ENCODE results near the gene FAM111B.

The FAM111B gene

DNA sequence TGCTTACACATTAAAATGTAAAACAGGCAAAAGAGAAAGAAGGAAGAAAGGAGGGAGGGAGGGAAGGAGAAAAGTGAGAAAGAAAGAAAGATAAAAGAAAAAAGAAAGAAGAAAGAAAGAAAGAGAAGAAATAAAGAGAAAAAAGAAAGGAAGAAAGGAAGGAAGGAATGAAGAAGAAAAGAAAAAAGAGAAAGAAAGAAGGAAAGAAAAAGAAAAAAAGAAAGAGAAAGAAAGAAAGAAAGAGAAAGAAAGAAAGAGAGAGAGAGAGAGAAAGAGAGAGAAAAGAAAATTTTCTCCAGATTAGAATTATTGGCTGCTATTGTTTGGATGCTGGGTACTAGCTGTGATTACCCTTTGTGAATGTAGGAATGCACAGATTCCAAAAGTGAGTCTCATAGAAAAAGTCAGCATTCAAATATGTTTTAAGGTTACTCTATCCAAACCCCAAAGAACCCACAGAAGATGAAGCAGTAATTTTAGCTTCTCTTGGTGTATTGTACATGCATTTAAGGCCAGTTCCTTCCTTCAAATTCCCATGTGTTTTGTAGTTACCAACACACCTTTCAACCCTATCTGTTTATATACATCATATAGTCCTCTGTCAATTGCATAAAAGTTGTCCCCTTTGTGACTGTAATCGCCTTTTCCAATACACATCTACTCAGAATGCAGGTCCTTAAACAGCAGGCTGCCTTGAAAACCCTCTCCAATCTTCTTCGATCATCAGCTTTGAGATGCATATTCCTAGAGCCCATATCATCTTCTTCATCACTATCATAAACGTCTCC lies 34.8 kb downstream of the FAM111B start:
- ChIA-PET POLR2A (ENCODE audit: low non-redundant PET) (no interaction called here), CTCF (interaction anchor here (0.6 to 1.6 kb wide), 3 partner anchors 16 to 1618 kb away, joined by 3 to 9 read pairs (median 3); no protein-coding TSS in a partner anchor)
- TF ChIP-seq, protein P1, sequence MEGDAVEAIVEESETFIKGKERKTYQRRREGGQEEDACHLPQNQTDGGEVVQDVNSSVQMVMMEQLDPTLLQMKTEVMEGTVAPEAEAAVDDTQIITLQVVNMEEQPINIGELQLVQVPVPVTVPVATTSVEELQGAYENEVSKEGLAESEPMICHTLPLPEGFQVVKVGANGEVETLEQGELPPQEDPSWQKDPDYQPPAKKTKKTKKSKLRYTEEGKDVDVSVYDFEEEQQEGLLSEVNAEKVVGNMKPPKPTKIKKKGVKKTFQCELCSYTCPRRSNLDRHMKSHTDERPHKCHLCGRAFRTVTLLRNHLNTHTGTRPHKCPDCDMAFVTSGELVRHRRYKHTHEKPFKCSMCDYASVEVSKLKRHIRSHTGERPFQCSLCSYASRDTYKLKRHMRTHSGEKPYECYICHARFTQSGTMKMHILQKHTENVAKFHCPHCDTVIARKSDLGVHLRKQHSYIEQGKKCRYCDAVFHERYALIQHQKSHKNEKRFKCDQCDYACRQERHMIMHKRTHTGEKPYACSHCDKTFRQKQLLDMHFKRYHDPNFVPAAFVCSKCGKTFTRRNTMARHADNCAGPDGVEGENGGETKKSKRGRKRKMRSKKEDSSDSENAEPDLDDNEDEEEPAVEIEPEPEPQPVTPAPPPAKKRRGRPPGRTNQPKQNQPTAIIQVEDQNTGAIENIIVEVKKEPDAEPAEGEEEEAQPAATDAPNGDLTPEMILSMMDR (conservative IDR thresholded peaks at IDR 0.05; ENCODE audit: low read depth) = no peak
- peak; percentile 16 for DNase-seq (ENCODE audit: low spot score)
- peak overlapping the region; percentile 88 for H3K27ac ChIP-seq

DNA sequence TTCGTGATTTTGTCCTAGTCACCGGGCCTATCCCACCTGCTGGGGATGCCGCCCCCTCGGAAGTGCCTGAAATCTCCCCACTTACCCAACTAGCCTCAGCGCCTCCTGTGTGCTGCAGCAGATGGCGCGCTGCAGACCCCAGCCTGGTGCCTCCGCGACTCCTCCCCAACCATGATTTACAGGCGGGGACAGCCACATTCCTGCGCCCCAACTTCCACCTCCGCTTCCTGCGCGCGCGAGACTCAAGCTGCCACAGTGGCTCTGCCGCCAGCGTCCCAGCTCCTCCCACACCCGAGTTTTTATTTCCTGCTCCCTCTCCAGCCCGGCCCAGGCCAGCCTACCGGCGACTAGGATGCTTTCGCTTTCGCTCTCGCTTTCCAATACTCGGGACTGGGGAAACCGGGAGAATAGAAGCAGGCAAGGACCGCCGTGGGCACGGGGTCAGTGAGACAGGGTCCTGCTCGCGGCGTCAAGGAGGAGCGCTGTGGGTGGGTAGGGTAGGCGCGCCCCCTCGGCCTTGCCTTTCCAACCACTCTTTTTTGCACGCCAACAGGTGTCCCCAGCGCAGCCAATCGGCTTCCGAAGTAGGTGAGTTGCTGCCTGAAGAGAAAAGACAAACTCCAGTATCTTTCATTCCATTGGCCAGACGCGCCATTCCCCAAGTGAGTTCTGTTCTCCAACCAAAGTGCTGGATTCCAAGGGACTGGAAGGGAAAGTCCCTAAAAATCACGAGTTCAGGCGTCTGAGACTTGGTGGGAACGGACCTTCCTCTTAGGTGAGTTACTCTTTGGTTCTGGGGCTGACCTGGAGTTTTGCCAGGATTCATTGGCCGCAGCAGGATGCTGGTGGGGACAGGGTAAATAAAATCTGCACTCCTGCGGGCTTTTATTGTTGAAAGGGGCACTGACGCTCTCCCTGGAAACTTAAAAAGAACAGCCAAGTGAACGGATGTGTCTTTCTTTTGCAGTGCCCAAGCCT lies 35.8 kb downstream of the FAM111B start, which contains the start of gene FAM111A:
Gene FAM111A, plus strand, starts transcription at position 327 of the 978 bp plus-strand sequence. CDS start 6,017 bp downstream, outside the sequence.
- ChIA-PET POLR2A (ENCODE audit: low non-redundant PET) (no interaction called here), CTCF (interaction anchor here (0.7 to 1.6 kb wide), 3 partner anchors 15 to 1528 kb away, joined by 3 to 9 read pairs (median 5); no protein-coding TSS in a partner anchor)
- peak within 1 kb of the TSS; percentile 88 for H3K27ac ChIP-seq
- DNase-seq (ENCODE audit: low spot score) = peak; percentile 91
- TF ChIP-seq, protein P1 (conservative IDR thresholded peaks at IDR 0.05; ENCODE audit: low read depth) = 0 out of 2 replicates have a peak, but pooled peaks have one; percentile 20

DNA sequence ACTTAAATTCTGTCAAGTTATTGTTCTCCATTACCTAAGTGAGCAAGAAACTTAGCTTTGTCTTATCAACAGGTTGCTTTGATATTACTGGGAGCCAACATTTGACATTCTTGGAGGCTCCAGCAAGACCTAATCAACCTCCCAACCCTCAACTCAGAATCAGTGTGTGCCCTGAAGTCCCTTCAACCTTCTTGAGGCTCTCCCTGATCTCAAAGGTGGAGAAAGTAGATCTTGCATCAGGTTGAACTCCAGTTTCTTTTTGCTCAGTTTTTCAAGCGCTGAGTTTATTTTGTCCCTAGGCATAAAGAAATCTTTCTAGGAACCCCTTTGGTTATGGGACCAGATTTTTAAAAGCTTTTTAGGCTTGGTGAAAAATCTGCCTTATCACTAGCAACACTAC lies 37.1 kb downstream of the FAM111B start:
- H3K27ac ChIP-seq = peak overlapping the region; percentile 91
- no peak for DNase-seq (ENCODE audit: low spot score)
- CTCF ChIA-PET = interaction anchor here (0.9 kb wide), 1 partner anchor 8 kb away, joined by 3 read pairs; no protein-coding TSS in a partner anchor
- POLR2A ChIA-PET (ENCODE audit: low non-redundant PET) = interaction anchor here (0.8 kb wide), 1 partner anchor 9 kb away, joined by 3 read pairs; no protein-coding TSS in a partner anchor
- TF ChIP-seq, protein P1 (conservative IDR thresholded peaks at IDR 0.05; ENCODE audit: low read depth) = no peak

DNA sequence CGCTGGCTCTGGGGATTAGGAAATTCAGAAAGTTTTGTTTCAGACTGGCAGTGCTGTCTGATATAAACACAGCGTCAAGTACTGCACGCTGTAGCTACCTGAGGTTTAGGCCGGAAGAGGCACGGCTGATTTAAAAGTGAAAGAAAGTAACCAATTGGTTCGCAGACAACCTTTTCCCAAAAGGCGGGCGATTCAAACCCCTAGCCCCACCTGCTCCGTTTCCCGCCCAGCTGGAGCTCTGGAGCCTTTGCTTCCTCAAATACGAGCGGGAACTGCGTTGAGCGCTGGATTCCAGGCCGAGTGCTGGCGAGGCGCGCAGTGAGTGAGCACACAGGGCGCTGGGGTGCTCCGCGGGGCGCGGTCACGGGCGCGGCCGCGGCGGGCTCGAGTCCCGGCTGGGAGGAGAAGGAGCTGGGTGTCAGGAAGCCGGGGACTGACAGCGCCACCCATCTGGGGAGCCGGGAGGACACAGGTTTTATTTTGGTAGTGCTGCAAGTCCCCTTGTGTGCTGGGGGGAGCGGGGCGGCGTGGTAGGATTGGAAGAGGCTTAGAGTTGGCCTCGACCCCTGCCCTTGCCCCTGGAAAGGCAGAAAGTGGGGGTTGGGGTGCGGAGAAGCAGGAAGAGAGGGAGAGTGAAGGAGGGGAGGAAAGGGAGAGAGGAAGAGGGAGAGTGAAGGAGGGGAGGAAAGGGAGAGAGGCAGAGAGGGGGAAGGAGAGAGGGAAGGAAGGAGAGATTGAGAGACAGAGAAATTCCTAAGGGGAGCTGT lies 37.7 kb downstream of the FAM111B start:
- peak overlapping the region; percentile 91 for H3K27ac ChIP-seq
- CTCF ChIA-PET = interaction anchor here (0.6 to 0.9 kb wide), 3 partner anchors 9 to 737 kb away, joined by 3 to 4 read pairs (median 3); no protein-coding TSS in a partner anchor

DNA sequence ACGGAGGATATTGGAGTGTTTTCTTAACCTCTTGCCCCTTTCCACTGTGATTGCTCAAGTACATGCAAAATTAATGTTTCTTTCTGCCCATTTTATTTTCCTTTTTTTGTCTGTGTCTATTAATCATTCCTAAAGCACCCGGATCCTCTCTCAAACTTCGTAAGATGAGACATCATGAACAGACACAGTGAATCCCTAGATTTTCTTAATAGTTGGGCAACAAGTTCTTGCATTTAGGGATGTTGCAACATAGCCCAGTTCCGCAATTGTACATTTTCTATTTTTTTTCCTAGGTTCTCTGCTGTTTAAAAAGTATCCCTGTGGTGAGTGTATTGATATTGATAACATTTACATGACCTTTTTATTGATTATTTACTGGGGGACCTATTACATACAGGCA lies 38.5 kb downstream of the FAM111B start:
- H3K27ac ChIP-seq = peak overlapping the region; percentile 91
- POLR2A ChIA-PET (ENCODE audit: low non-redundant PET) = no interaction called here
- TF ChIP-seq, protein P1 (conservative IDR thresholded peaks at IDR 0.05; ENCODE audit: low read depth) = no peak
- peak; percentile 30 for DNase-seq (ENCODE audit: low spot score)
- CTCF ChIA-PET = interaction anchor here (0.9 kb wide), 1 partner anchor 12 kb away, joined by 3 read pairs; no protein-coding TSS in a partner anchor

More for the DNA sequence above, 37.7 kb downstream of the FAM111B start:
- TF ChIP-seq, protein P1 (conservative IDR thresholded peaks at IDR 0.05; ENCODE audit: low read depth) = peak; percentile 18; the same call in 1 of the 2 replicates
- POLR2A ChIA-PET (ENCODE audit: low non-redundant PET) = interaction anchor here (0.8 kb wide), 1 partner anchor 9 kb away, joined by 3 read pairs; no protein-coding TSS in a partner anchor
- DNase-seq (ENCODE audit: low spot score) = peak; percentile 85
